HepG2 (cell line): ENCODE results near the gene SRP68. TPM values are rescaled to one million over a fixed set of nuclear protein-coding genes. Genes with fewer than 3 reads are reported as not detected.

ENCODE experiments used
- ADNP ChIP-seq: sonication (generic); formaldehyde crosslinking; IDR thresholded peaks from 2 replicates; pipeline ENCODE4 v1.4.0; 2020; ENCODE audit warnings: missing genetic modification reagents
- ATF3 ChIP-seq: sonication (generic); formaldehyde crosslinking; IDR thresholded peaks from 2 replicates; pipeline ENCODE4 v1.4.0; 2020; ENCODE audit warnings: missing genetic modification reagents
- HES4 ChIP-seq: sonication (generic); formaldehyde crosslinking; IDR thresholded peaks from 2 replicates; pipeline ENCODE4 v1.9.0; 2021; ENCODE audit warnings: mild to moderate bottlenecking, missing genetic modification reagents, borderline replicate concordance
- ISL2 ChIP-seq: sonication (generic); formaldehyde crosslinking; IDR thresholded peaks from 2 replicates; pipeline ENCODE4 v1.5.0; 2020; ENCODE audit warnings: missing genetic modification reagents
- MTA3 ChIP-seq: sonication (generic); formaldehyde crosslinking; IDR thresholded peaks from 2 replicates; pipeline ENCODE4 v1.4.0; 2020; ENCODE audit warnings: missing genetic modification reagents
- NR2F1 ChIP-seq, 2 experiments: fragments of 450-650 bp in 1 of 2; formaldehyde crosslinking in 1 of 2; IDR thresholded peaks; 2 replicates each; pipeline versions ENCODE4 v1.5.0 to v1.6.1; 2016 to 2020; ENCODE audit warnings: mild to moderate bottlenecking in 1 of 2, missing compliant biosample characterization in 1 of 2, missing genetic modification reagents in 1 of 2, moderate library complexity in 1 of 2
- PBX2 ChIP-seq: IDR thresholded peaks from 2 replicates; pipeline ENCODE4 v1.6.1; 2016; ENCODE audit warnings: control low read depth
- REXO4 ChIP-seq: sonication (generic); formaldehyde crosslinking; IDR thresholded peaks from 2 replicates; pipeline ENCODE4 v1.8.0; 2022; ENCODE audit warnings: missing genetic modification reagents, mild to moderate bottlenecking, borderline replicate concordance
- SMAD3 ChIP-seq: sonication (generic); formaldehyde crosslinking; IDR thresholded peaks from 2 replicates; pipeline ENCODE4 v1.4.0; 2020; ENCODE audit warnings: missing genetic modification reagents
- SP1 ChIP-seq, 2 experiments: fragments of 450-650 bp in 1 of 2; sonication (generic) in 1 of 2; formaldehyde crosslinking in 1 of 2; IDR thresholded peaks; 2 replicates each; pipeline versions ENCODE4 v1.4.0 to v1.6.1; 2016 to 2020; ENCODE audit warnings: missing genetic modification reagents in 1 of 2
- SRSF1 ChIP-seq: fragments of 200-400 bp; formaldehyde crosslinking; optimal IDR thresholded peaks from 2 replicates; pipeline ENCODE3; 2017; ENCODE audit warnings: mild to moderate bottlenecking, low read depth, low read length, moderate library complexity
- TBX3 ChIP-seq: fragments of 450-650 bp; IDR thresholded peaks from 2 replicates; pipeline ENCODE4 v1.6.1; 2017; ENCODE audit warnings: antibody characterized with exemption, mild to moderate bottlenecking, inconsistent platforms, borderline replicate concordance
- TEF ChIP-seq: sonication (generic); formaldehyde crosslinking; IDR thresholded peaks from 2 replicates; pipeline ENCODE4 v1.5.0; 2020; ENCODE audit warnings: missing genetic modification reagents
- YEATS4 ChIP-seq: sonication (generic); formaldehyde crosslinking; IDR thresholded peaks from 2 replicates; pipeline ENCODE4 v1.4.0; 2020; ENCODE audit warnings: missing genetic modification reagents, borderline replicate concordance
- ZNF143 ChIP-seq: sonication (generic); formaldehyde crosslinking; IDR thresholded peaks from 2 replicates; pipeline ENCODE4 v1.4.0; 2020; ENCODE audit warnings: missing genetic modification reagents
- ZNF30 ChIP-seq: sonication (generic); formaldehyde crosslinking; IDR thresholded peaks from 2 replicates; pipeline ENCODE4 v1.5.0; 2020; ENCODE audit warnings: mild to moderate bottlenecking, missing genetic modification reagents
- ZNF329 ChIP-seq: sonication (generic); formaldehyde crosslinking; IDR thresholded peaks from 2 replicates; pipeline ENCODE4 v1.9.0; 2021; ENCODE audit warnings: low read depth, mild to moderate bottlenecking, missing genetic modification reagents
- ZNF431 ChIP-seq: sonication (generic); formaldehyde crosslinking; IDR thresholded peaks from 2 replicates; pipeline ENCODE4 v1.9.0; 2022; ENCODE audit warnings: missing genetic modification reagents, low read depth, mild to moderate bottlenecking, borderline replicate concordance
- ZSCAN12 ChIP-seq: sonication (generic); formaldehyde crosslinking; IDR thresholded peaks from 2 replicates; pipeline ENCODE4 v1.9.0; 2021; ENCODE audit warnings: mild to moderate bottlenecking, missing genetic modification reagents
- polyA plus RNA-seq, 8 experiments: library from polyadenylated mRNA; depleted of rRNA in 3 of 8; stranded (reverse) in 7 of 8; unstranded in 1 of 8; fragments of >200 nt; fragmentation: Illumina TruSeq in 4 of 8; extraction: Trizol in 4 of 8; gene quantifications; 2 replicates each; pipeline versions ENCODE4 v1.2.1 to v1.2.3, GENCODE V29; 2011 to 2016; ENCODE audit warnings: low read depth in 4 of 8, missing spikeins in 1 of 8, mixed read lengths in 1 of 8; ENCODE audit not compliant: insufficient read depth in 1 of 8
- total RNA-seq, 5 experiments: library from RNA; depleted of rRNA; stranded (reverse); fragments of >200 nt; fragmentation: Illumina TruSeq; extraction: Trizol; gene quantifications; 2 replicates each; pipeline ENCODE4 v1.2.3, GENCODE V29; 2016; ENCODE audit warnings: low read depth in 1 of 5

The SRP68 gene
- total and polyA plus RNA-seq, 2 of the 13 experiments (the other 11 are each of a cell fraction or from before 2014, with no cell fraction given) = 39.8 to 74.3 TPM

- TF ChIP-seq ZNF431 (CRISPR knock-in tag) = peak; percentile 55; the same call in 1 of the 2 replicates
- 0 out of 2 replicates have a peak, but pooled peaks have one; percentile 42 for TF ChIP-seq HES4 (CRISPR knock-in tag)
- no peak for TF ChIP-seq SRSF1
- TF ChIP-seq ZNF30 (CRISPR knock-in tag) = no peak
- no peak for TF ChIP-seq TBX3
- TF ChIP-seq REXO4 = no peak
- no peak for TF ChIP-seq PBX2 (CRISPR knock-in tag)
- 0 out of 4 replicates have a peak, but pooled peaks of 1 of the 2 experiments have one; percentile 9 for TF ChIP-seq NR2F1 (CRISPR knock-in tag; IDR thresholded peaks at IDR 0.05)
- TF ChIP-seq ATF3 (CRISPR knock-in tag) = no peak
- no peak for TF ChIP-seq MTA3
- TF ChIP-seq SP1 (IDR thresholded peaks at IDR 0.05) = no peak
- TF ChIP-seq SP1 (CRISPR knock-in tag; IDR thresholded peaks at IDR 0.05) = 0 out of 2 replicates have a peak, but pooled peaks have one; percentile 17
- TF ChIP-seq SMAD3 (CRISPR knock-in tag) = no peak
- TF ChIP-seq YEATS4 (CRISPR knock-in tag) = peak; percentile 48; the same call in 1 of the 2 replicates
- TF ChIP-seq ZNF329 (CRISPR knock-in tag) = no peak
- 0 out of 2 replicates have a peak, but pooled peaks have one; percentile 63 for TF ChIP-seq ZSCAN12 (CRISPR knock-in tag)
- TF ChIP-seq ADNP (CRISPR knock-in tag) = no peak
- TF ChIP-seq TEF = no peak
- peak; percentile 43; the same call in 1 of the 2 replicates for TF ChIP-seq ZNF143
- peak; percentile 61; the same call in 1 of the 2 replicates for TF ChIP-seq ISL2 (CRISPR knock-in tag)
Measured at GRCh38 chr17:76032073-76032779, 40.1 kb downstream of the SRP68 start (continued).
